ENCODE measurements around the gene PLPP7.
"Not testable (repeated sequence)": the region's sequence is repeated elsewhere in the genome, so short reads cannot be mapped to it uniquely, and the experiment has no call there.

Gene PLPP7

GRCh38 chr9:131260751-131261452, 28.6 kb upstream of the PLPP7 start:
- Histone ChIP-seq H3K4me3 (no peak overlapping the region), H3K27ac (no peak overlapping the region)
- DNase-seq (ENCODE audit: low spot score), result no peak
- TF ChIP-seq CTCF (IDR thresholded peaks at IDR 0.05), result no peak

- DNase-seq (ENCODE audit: low spot score), result no peak
- Histone ChIP-seq H3K27ac (no peak overlapping the region), H3K4me3 (no peak overlapping the region)
- TF ChIP-seq CTCF (IDR thresholded peaks at IDR 0.05), result no peak
Observed at GRCh38 chr9:131262327-131263032, 27.0 kb upstream of the PLPP7 start.

GRCh38 chr9:131263033-131263343, 26.5 kb upstream of the PLPP7 start:
- not testable (repeated sequence) for H3K4me3 ChIP-seq; H3K27ac ChIP-seq; DNase-seq (ENCODE audit: low spot score)

GRCh38 chr9:131263701-131264100, 25.8 kb upstream of the PLPP7 start:
- Histone ChIP-seq H3K27ac (no peak overlapping the region), H3K4me3 (no peak overlapping the region)
- DNase-seq (ENCODE audit: low spot score), result no peak
- TF ChIP-seq CTCF (IDR thresholded peaks at IDR 0.05), result no peak

- Histone ChIP-seq H3K4me3 (no peak overlapping the region), H3K27ac (no peak overlapping the region)
- TF ChIP-seq CTCF (IDR thresholded peaks at IDR 0.05), result no peak
- no peak for DNase-seq (ENCODE audit: low spot score)
Observed at GRCh38 chr9:131264231-131264630, 25.3 kb upstream of the PLPP7 start.

GRCh38 chr9:131266266-131267229, 23.0 kb upstream of the PLPP7 start:
- Histone ChIP-seq H3K27ac (no peak overlapping the region), H3K4me3 (no peak overlapping the region)
- DNase-seq (ENCODE audit: low spot score), result no peak
- no peak for TF ChIP-seq CTCF (IDR thresholded peaks at IDR 0.05)

Measured in coronary artery (tissue), 2 donors.